IMR-90 (cell line): ENCODE data around the gene TMTC2. TPM values are rescaled to one million over a fixed set of nuclear protein-coding genes. Genes with fewer than 3 reads are reported as not detected.

Source experiments
- ATAC-seq: fragments of 200-7000 bp; cut with Tn5 transposase; 2 replicates; pipeline ENCODE4 v1.9.1; 2020; ENCODE audit warnings: low read depth, mild to moderate bottlenecking, moderate library complexity
- BruUV-seq: library from RNA; stranded (reverse); fragments of 400-500 nt; replicated peaks from 2 replicates; lab custom pipeline; 2021; lab: Mats Ljungman, UMichigan
- CTCF ChIA-PET: fragments of 300-600 bp; formaldehyde crosslinking; extraction: SDS; loops from one replicate; lab custom pipeline; 2021; ENCODE audit warnings: antibody characterized with exemption; lab: Yijun Ruan, JAX
- POLR2A ChIA-PET: fragments of 300-600 bp; sonication (Branson Sonifier 250); formaldehyde crosslinking; loops from one replicate; lab custom pipeline; 2022; ENCODE audit warnings: antibody characterized with exemption; ENCODE audit not compliant: unreplicated experiment; lab: Charles Lee
- DNase-seq: peaks from one replicate; pipeline ENCODE4 v3.0.0; 2013
- H2AFZ ChIP-seq: replicated peaks from 2 replicates; pipeline ENCODE3; 2013; ENCODE audit warnings: low read length, mild to moderate bottlenecking; ENCODE audit not compliant: poor library complexity
- H2AK5ac ChIP-seq: 2 replicates; pipeline ENCODE4 v1.6.1; 2013; ENCODE audit warnings: low read depth, low read length, inconsistent platforms
- H2AK9ac ChIP-seq: replicated peaks from 2 replicates; pipeline ENCODE3; 2013; ENCODE audit warnings: mild to moderate bottlenecking, low read depth, low read length, moderate library complexity; ENCODE audit not compliant: poor library complexity
- H2BK120ac ChIP-seq: 2 replicates; pipeline ENCODE4 v1.6.1; 2013; ENCODE audit warnings: low read depth, low read length, inconsistent platforms
- H2BK15ac ChIP-seq: 3 replicates; pipeline ENCODE4 v1.6.1; 2013; ENCODE audit warnings: low read depth, low read length, inconsistent platforms
- H2BK20ac ChIP-seq: 2 replicates; pipeline ENCODE4 v1.6.1; 2013; ENCODE audit warnings: low read depth, mild to moderate bottlenecking, inconsistent platforms, low read length, moderate library complexity
- H2BK5ac ChIP-seq: 2 replicates; pipeline ENCODE4 v1.6.1; 2013; ENCODE audit warnings: mild to moderate bottlenecking, low read depth, low read length, inconsistent platforms; ENCODE audit not compliant: poor library complexity, severe bottlenecking
- H3K14ac ChIP-seq: replicated peaks from 2 replicates; pipeline ENCODE4 v1.6.1; 2013; ENCODE audit warnings: low read depth, low read length, inconsistent platforms
- H3K18ac ChIP-seq: 2 replicates; pipeline ENCODE4 v1.6.1; 2013; ENCODE audit warnings: low read depth, low read length, control low read depth
- H3K23ac ChIP-seq: 2 replicates; pipeline ENCODE4 v1.6.1; 2013; ENCODE audit warnings: low read depth, low read length, inconsistent platforms
- H3K27ac ChIP-seq: 2 replicates; pipeline ENCODE4 v1.5.1; 2013; ENCODE audit warnings: mild to moderate bottlenecking, control low read depth, low read length; ENCODE audit not compliant: insufficient read depth
- H3K27me3 ChIP-seq: 2 replicates; pipeline ENCODE4 v1.6.1; 2013; ENCODE audit warnings: low read length; ENCODE audit not compliant: control insufficient read depth, insufficient read depth
- H3K36me3 ChIP-seq: 2 replicates; pipeline ENCODE4 v1.6.1; 2013; ENCODE audit warnings: low read length, mixed read lengths; ENCODE audit not compliant: control insufficient read depth, insufficient read depth
- H3K4ac ChIP-seq: 2 replicates; pipeline ENCODE4 v1.6.1; 2013; ENCODE audit warnings: low read depth, low read length, inconsistent platforms
- H3K4me1 ChIP-seq: 2 replicates; pipeline ENCODE4 v1.6.1; 2013; ENCODE audit warnings: low read length, mixed read lengths; ENCODE audit not compliant: control insufficient read depth, insufficient read depth
- H3K4me2 ChIP-seq: 2 replicates; pipeline ENCODE4 v1.6.1; 2013; ENCODE audit warnings: low read depth, mild to moderate bottlenecking, control low read depth, low read length, moderate library complexity
- H3K4me3 ChIP-seq: 2 replicates; pipeline ENCODE4 v1.5.1; 2013; ENCODE audit warnings: low read depth, mild to moderate bottlenecking, control low read depth, low read length, moderate library complexity; ENCODE audit not compliant: insufficient read depth
- H3K56ac ChIP-seq: 2 replicates; pipeline ENCODE4 v1.6.1; 2013; ENCODE audit warnings: low read length, inconsistent platforms; ENCODE audit not compliant: insufficient read depth; ENCODE audit errors: extremely low read depth
- H3K79me1 ChIP-seq, 2 experiments: 2 replicates each; pipeline ENCODE4 v1.6.1; 2013; ENCODE audit warnings: low read length in 2 of 2, inconsistent platforms in 1 of 2, low read depth in 1 of 2
- H3K9ac ChIP-seq: 2 replicates; pipeline ENCODE4 v1.6.1; 2013; ENCODE audit warnings: low read depth, low read length, control low read depth
- H3K9me1 ChIP-seq: 2 replicates; pipeline ENCODE4 v1.6.1; 2013; ENCODE audit warnings: low read length, inconsistent platforms; ENCODE audit not compliant: insufficient read depth
- H3K9me3 ChIP-seq: 2 replicates; pipeline ENCODE4 v1.6.1; 2013; ENCODE audit warnings: low read length; ENCODE audit not compliant: control insufficient read depth, insufficient read depth
- H4K20me1 ChIP-seq: 2 replicates; pipeline ENCODE4 v1.6.1; 2013; ENCODE audit warnings: low read length, inconsistent platforms; ENCODE audit not compliant: insufficient read depth
- H4K5ac ChIP-seq: 2 replicates; pipeline ENCODE4 v1.6.1; 2013; ENCODE audit warnings: mild to moderate bottlenecking, low read depth, low read length, control low read depth
- H4K8ac ChIP-seq, 2 experiments: 2 replicates each; pipeline ENCODE4 v1.6.1; 2013; ENCODE audit warnings: low read depth in 2 of 2, low read length in 2 of 2, control low read depth in 1 of 2, inconsistent platforms in 1 of 2
- H4K91ac ChIP-seq: 2 replicates; pipeline ENCODE4 v1.6.1; 2013; ENCODE audit warnings: low read depth, low read length, inconsistent platforms; ENCODE audit not compliant: insufficient read depth
- BHLHE40 ChIP-seq: fragments of 150-350 bp; IDR thresholded peaks from 2 replicates; pipeline ENCODE4 v1.6.1; 2016; ENCODE audit warnings: mild to moderate bottlenecking, low read depth, low read length
- CTCF ChIP-seq: conservative IDR thresholded peaks from 2 replicates; pipeline ENCODE4 v1.5.1; 2012; ENCODE audit warnings: mild to moderate bottlenecking, low read depth, low read length, improper control_type of control experiment
- MAFK ChIP-seq: IDR thresholded peaks from 2 replicates; pipeline ENCODE4 v1.6.1; 2012; ENCODE audit warnings: low read depth, low read length, improper control_type of control experiment
- MAZ ChIP-seq: IDR thresholded peaks from 2 replicates; pipeline ENCODE4 v1.6.1; 2012; ENCODE audit warnings: low read depth, mild to moderate bottlenecking, low read length, improper control_type of control experiment, moderate library complexity, borderline replicate concordance
- POLR2A ChIP-seq: IDR thresholded peaks from 2 replicates; pipeline ENCODE4 v1.6.1; 2012; ENCODE audit warnings: mild to moderate bottlenecking, low read depth, low read length
- RAD21 ChIP-seq: IDR thresholded peaks from 2 replicates; pipeline ENCODE4 v1.6.1; 2012; ENCODE audit warnings: low read length, improper control_type of control experiment
- RCOR1 ChIP-seq: IDR thresholded peaks from 2 replicates; pipeline ENCODE4 v1.6.1; 2012; ENCODE audit warnings: mild to moderate bottlenecking, low read length, improper control_type of control experiment; ENCODE audit not compliant: insufficient replicate concordance
- RFX5 ChIP-seq: IDR thresholded peaks from 2 replicates; pipeline ENCODE4 v1.8.0; 2012; ENCODE audit warnings: low read depth, mild to moderate bottlenecking, low read length, moderate library complexity
- USF2 ChIP-seq: fragments of 150-350 bp; IDR thresholded peaks from 2 replicates; pipeline ENCODE4 v1.6.1; 2017; ENCODE audit warnings: mild to moderate bottlenecking, antibody characterized with exemption, low read length, low read depth
- WGBS, 2 experiments: methylation state at CpG; one replicate each; pipeline versions ENCODE4 v1.1.5 to v1.1.7; 2013; ENCODE audit warnings: missing lambda C conversion rate in 2 of 2; ENCODE audit not compliant: insufficient read length in 1 of 2; ENCODE audit errors: extremely low coverage in 2 of 2; 5-methylcytosine and 5-hydroxymethylcytosine counted together
- dilution Hi-C: fragments of 300-500 bp; cut with HindIII; formaldehyde crosslinking; loops from one replicate; pipeline ENCODE4 v1.14.3; 2018; ENCODE audit warnings: low sequenced_read_pairs; ENCODE audit not compliant: unreplicated experiment
- in situ Hi-C: fragments of 300-500 bp; cut with MboI; formaldehyde crosslinking; loops from 3 replicates; pipeline ENCODE4 v1.14.3; 2019; ENCODE audit warnings: low sequenced_read_pairs, inconsistent platforms, mixed read lengths
- intact Hi-C: fragments of 100-400 bp; cut with micrococcal nuclease; formaldehyde crosslinking; loops from 2 replicates; pipeline ENCODE4 v1.10.0; 2022
- polyA plus RNA-seq, 3 experiments: library from polyadenylated mRNA; depleted of rRNA; stranded (reverse); fragments of >200 nt; gene quantifications; 2 replicates each; pipeline ENCODE4 v1.2.3, GENCODE V29; 2012; ENCODE audit warnings: low replicate concordance in 1 of 3
- total RNA-seq: library from RNA; depleted of rRNA; stranded (reverse); fragments of >200 nt; gene quantifications from 2 replicates; pipeline ENCODE4 v1.2.3, GENCODE V29; 2012

Gene TMTC2
- total and polyA plus RNA-seq, 2 of the 4 experiments (the other 2 are of a cell fraction), result 0.56 to 1.4 TPM

- H2BK15ac ChIP-seq, result no peak overlapping the region
- no peak overlapping the region for H3K14ac ChIP-seq
- ChIA-PET POLR2A (no interaction called here), CTCF (no interaction called here)
- in situ Hi-C loops (no loop called here), dilution Hi-C loops (no loop called here), intact Hi-C loops (no loop called here)
- no peaks in the 10 kb centered on the region for H4K20me1 ChIP-seq
- WGBS, 2 experiments, result no CpG with 5 or more reads among the region's 3 CpGs
- H4K8ac ChIP-seq, result no peak overlapping the region
- no peaks in the 10 kb centered on the region for H3K9me3 ChIP-seq
- no peak overlapping the region for H2AFZ ChIP-seq
- no peak overlapping the region for H3K56ac ChIP-seq
- H3K9ac ChIP-seq, result no peak overlapping the region
- H3K4me2 ChIP-seq, result no peak overlapping the region
- H3K9me1 ChIP-seq, result no peaks in the 10 kb centered on the region
- DNase-seq, result no peak
- no peak overlapping the region for H3K27ac ChIP-seq
- BruUV-seq, result no TSS peak
- H2BK20ac ChIP-seq, result no peak overlapping the region
- TF ChIP-seq CTCF, result no peak
- TF ChIP-seq USF2, result no peak
- no peak for TF ChIP-seq POLR2A
- TF ChIP-seq MAZ, result no peak
- TF ChIP-seq MAFK, result no peak
- no peak for TF ChIP-seq RAD21
- TF ChIP-seq RCOR1, result no peak
- no peak for TF ChIP-seq RFX5
- no peak for TF ChIP-seq BHLHE40
- no peak overlapping the region for H2AK9ac ChIP-seq
- no peak overlapping the region for H3K4me3 ChIP-seq
- H3K79me1 ChIP-seq, result no peaks in the 10 kb centered on the region
- no peak overlapping the region for H4K5ac ChIP-seq
- H3K27me3 ChIP-seq, result no peaks in the 10 kb centered on the region
- H4K91ac ChIP-seq, result no peak overlapping the region
- no peak overlapping the region for H2BK5ac ChIP-seq
- no peak overlapping the region for H2AK5ac ChIP-seq
- no peaks in the 10 kb centered on the region for H3K4me1 ChIP-seq
- no peaks in the 10 kb centered on the region for H3K36me3 ChIP-seq
- no peak overlapping the region for H3K4ac ChIP-seq
- H3K18ac ChIP-seq, result no peak overlapping the region
- ATAC-seq, result no peak
- no peak overlapping the region for H3K23ac ChIP-seq
- H2BK120ac ChIP-seq, result no peak overlapping the region
Observed at GRCh38 chr12:82963956-82964355, 277.2 kb downstream of the TMTC2 start.
